ENCODE results near the gene HABP2. TPM values are rescaled to one million over a fixed set of nuclear protein-coding genes. Genes with fewer than 3 reads are reported as not detected.

HABP2 gene
- polyA plus RNA-seq, 1 of the 3 experiments (the other 2 are of a cell fraction): not detected

DNA sequence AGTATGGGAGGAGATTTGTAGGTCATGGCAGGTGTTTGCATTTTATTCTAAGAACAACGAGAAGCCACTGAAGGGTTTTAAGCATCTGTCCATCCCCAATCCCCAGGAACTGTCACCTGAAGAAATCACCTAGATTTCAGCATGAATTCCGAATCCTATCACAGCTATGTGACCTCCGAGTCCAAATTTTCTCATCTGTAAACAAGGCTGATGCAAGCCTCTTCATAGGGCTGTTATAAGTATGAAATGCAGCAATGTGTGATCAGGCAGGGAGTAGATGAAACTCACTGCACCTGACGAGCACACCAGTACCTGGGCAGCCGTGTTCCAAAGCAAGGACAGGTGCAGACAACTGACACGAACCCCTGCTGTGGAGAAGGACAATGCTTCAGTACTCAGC lies 14.0 kb downstream of the HABP2 start:
- no peaks in the 10 kb centered on the region for H3F3A ChIP-seq (replicated peaks; ENCODE audit: insufficient read depth)
- H3K4me1 ChIP-seq (ENCODE audit: control insufficient read depth in 1 of 2, insufficient read depth in 2 of 2, low read depth in 1 of 2, low read length in 1 of 2): no peaks in the 10 kb centered on the region; a peak in 1 of 4 replicates
- H3K4me3 ChIP-seq (ENCODE audit: low read depth in 2 of 2, low read length in 1 of 2): no peak overlapping the region
- ChIA-PET CTCF (no interaction called here), POLR2A (no interaction called here)
- H2AFZ ChIP-seq (ENCODE audit: low read depth): no peak overlapping the region
- H4K20me1 ChIP-seq (ENCODE audit: insufficient read depth): no peaks in the 10 kb centered on the region
- H3K27ac ChIP-seq (ENCODE audit: low read depth in 2 of 2, low read length in 1 of 2): no peak overlapping the region
- no peaks in the 10 kb centered on the region for H3K9me3 ChIP-seq
- H3K9ac ChIP-seq: no peak overlapping the region
- no peak for DNase-seq
- H3K79me2 ChIP-seq (ENCODE audit: insufficient read depth): no peaks in the 10 kb centered on the region
- no peaks in the 10 kb centered on the region for H3K36me3 ChIP-seq (replicated peaks in 1 of 2; ENCODE audit: control insufficient read depth in 1 of 2, insufficient read depth in 2 of 2, low read length in 1 of 2)
- TF ChIP-seq, protein P1, sequence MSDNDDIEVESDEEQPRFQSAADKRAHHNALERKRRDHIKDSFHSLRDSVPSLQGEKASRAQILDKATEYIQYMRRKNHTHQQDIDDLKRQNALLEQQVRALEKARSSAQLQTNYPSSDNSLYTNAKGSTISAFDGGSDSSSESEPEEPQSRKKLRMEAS (IDR thresholded peaks at IDR 0.05; ENCODE audit: low read depth): no peak
- TF ChIP-seq RFX5 (IDR thresholded peaks at IDR 0.05; ENCODE audit: low read length) (no peak), EZH2phosphoT487 (IDR thresholded peaks at IDR 0.05; ENCODE audit: borderline replicate concordance, low read depth) (no peak), MXI1 (IDR thresholded peaks at IDR 0.05; ENCODE audit: low read depth, low read length) (no peak), NFIC (IDR thresholded peaks at IDR 0.05; ENCODE audit: borderline replicate concordance) (no peak), RXRA (IDR thresholded peaks at IDR 0.05; ENCODE audit: borderline replicate concordance, low read depth) (no peak), SIN3A (IDR thresholded peaks at IDR 0.05; ENCODE audit: borderline replicate concordance, low read depth, low read length) (no peak), SMC3 (IDR thresholded peaks at IDR 0.05; ENCODE audit: low read depth, low read length) (no peak), NRF1 (IDR thresholded peaks at IDR 0.05; ENCODE audit: low read depth, low read length) (no peak), TEAD4 (IDR thresholded peaks at IDR 0.05; ENCODE audit: borderline replicate concordance, insufficient read depth) (no peak), FOXM1 (IDR thresholded peaks at IDR 0.05; ENCODE audit: low read depth) (no peak), MEF2A (IDR thresholded peaks at IDR 0.05; ENCODE audit: borderline replicate concordance, low read depth) (no peak), GABPA (IDR thresholded peaks at IDR 0.05; ENCODE audit: low read depth) (no peak), POLR2AphosphoS5 (IDR thresholded peaks at IDR 0.05; ENCODE audit: low read depth, low read length) (no peak)
- TF ChIP-seq, protein P2, sequence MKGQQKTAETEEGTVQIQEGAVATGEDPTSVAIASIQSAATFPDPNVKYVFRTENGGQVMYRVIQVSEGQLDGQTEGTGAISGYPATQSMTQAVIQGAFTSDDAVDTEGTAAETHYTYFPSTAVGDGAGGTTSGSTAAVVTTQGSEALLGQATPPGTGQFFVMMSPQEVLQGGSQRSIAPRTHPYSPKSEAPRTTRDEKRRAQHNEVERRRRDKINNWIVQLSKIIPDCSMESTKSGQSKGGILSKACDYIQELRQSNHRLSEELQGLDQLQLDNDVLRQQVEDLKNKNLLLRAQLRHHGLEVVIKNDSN (IDR thresholded peaks at IDR 0.05; ENCODE audit: borderline replicate concordance, low read depth): no peak
- TF ChIP-seq, protein P3, sequence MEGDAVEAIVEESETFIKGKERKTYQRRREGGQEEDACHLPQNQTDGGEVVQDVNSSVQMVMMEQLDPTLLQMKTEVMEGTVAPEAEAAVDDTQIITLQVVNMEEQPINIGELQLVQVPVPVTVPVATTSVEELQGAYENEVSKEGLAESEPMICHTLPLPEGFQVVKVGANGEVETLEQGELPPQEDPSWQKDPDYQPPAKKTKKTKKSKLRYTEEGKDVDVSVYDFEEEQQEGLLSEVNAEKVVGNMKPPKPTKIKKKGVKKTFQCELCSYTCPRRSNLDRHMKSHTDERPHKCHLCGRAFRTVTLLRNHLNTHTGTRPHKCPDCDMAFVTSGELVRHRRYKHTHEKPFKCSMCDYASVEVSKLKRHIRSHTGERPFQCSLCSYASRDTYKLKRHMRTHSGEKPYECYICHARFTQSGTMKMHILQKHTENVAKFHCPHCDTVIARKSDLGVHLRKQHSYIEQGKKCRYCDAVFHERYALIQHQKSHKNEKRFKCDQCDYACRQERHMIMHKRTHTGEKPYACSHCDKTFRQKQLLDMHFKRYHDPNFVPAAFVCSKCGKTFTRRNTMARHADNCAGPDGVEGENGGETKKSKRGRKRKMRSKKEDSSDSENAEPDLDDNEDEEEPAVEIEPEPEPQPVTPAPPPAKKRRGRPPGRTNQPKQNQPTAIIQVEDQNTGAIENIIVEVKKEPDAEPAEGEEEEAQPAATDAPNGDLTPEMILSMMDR (IDR thresholded peaks at IDR 0.05): no peak
- TF ChIP-seq, protein P4, sequence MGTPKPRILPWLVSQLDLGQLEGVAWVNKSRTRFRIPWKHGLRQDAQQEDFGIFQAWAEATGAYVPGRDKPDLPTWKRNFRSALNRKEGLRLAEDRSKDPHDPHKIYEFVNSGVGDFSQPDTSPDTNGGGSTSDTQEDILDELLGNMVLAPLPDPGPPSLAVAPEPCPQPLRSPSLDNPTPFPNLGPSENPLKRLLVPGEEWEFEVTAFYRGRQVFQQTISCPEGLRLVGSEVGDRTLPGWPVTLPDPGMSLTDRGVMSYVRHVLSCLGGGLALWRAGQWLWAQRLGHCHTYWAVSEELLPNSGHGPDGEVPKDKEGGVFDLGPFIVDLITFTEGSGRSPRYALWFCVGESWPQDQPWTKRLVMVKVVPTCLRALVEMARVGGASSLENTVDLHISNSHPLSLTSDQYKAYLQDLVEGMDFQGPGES (IDR thresholded peaks at IDR 0.05; ENCODE audit: low read depth, low read length): no peak
- TF ChIP-seq, protein P5, sequence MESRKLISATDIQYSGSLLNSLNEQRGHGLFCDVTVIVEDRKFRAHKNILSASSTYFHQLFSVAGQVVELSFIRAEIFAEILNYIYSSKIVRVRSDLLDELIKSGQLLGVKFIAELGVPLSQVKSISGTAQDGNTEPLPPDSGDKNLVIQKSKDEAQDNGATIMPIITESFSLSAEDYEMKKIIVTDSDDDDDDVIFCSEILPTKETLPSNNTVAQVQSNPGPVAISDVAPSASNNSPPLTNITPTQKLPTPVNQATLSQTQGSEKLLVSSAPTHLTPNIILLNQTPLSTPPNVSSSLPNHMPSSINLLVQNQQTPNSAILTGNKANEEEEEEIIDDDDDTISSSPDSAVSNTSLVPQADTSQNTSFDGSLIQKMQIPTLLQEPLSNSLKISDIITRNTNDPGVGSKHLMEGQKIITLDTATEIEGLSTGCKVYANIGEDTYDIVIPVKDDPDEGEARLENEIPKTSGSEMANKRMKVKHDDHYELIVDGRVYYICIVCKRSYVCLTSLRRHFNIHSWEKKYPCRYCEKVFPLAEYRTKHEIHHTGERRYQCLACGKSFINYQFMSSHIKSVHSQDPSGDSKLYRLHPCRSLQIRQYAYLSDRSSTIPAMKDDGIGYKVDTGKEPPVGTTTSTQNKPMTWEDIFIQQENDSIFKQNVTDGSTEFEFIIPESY (IDR thresholded peaks at IDR 0.05; ENCODE audit: borderline replicate concordance, low read depth): no peak
- no peaks in the 10 kb centered on the region for H3K9me2 ChIP-seq
- no peaks in the 10 kb centered on the region; the same call in 1 of the 2 replicates for H3K27me3 ChIP-seq (ENCODE audit: insufficient read depth)
- H3K4me2 ChIP-seq: no peak overlapping the region
- WGBS (ENCODE audit: low lambda C conversion rate): 36% methylated on average over 6 of the region's 6 CpGs

Data from SK-N-SH (cell line).